ENCODE data around the gene NEXN.
"Not testable (repeated sequence)": the region's sequence is repeated elsewhere in the genome, so short reads cannot be mapped to it uniquely, and the experiment has no call there.

Gene NEXN

DNA sequence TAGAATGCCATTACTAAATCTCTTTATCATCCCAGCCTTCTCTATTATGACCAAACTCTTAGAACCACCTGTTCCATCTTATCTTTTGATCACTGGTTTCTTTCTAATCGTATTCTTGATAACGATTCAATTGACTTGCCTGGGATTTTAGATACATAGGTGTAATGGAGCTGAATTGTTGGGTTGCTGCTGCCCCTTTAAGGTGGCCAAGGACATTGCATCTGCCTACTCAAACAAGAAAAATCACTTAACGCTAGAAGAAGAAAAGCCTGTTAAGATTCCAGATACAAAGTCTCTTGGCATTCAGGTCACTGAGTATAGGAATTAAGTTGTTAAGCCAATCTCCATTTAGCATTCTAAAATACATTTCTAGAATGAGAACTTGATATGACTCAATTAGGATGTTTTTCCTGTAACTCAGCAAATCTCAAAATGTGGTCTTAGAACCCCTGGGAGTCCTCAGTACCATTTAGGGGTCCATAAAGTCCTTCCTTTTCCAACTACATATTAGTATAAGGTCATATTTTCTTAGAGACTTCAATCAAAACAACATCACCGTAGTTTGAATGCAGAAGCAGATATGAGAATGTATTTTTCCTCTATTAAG lies 12.4 kb downstream of the NEXN start:
- DNase-seq (ENCODE audit: low read depth), result peak; percentile 26
- no peak overlapping the region for H3K4me3 ChIP-seq (ENCODE audit: low read depth, low read length)

GRCh38 chr1:77905603-77906002 lies 17.2 kb downstream of the NEXN start:
- H3K4me3 ChIP-seq (ENCODE audit: low read depth, low read length), result no peak overlapping the region
- no peak for DNase-seq (ENCODE audit: low read depth)

DNA sequence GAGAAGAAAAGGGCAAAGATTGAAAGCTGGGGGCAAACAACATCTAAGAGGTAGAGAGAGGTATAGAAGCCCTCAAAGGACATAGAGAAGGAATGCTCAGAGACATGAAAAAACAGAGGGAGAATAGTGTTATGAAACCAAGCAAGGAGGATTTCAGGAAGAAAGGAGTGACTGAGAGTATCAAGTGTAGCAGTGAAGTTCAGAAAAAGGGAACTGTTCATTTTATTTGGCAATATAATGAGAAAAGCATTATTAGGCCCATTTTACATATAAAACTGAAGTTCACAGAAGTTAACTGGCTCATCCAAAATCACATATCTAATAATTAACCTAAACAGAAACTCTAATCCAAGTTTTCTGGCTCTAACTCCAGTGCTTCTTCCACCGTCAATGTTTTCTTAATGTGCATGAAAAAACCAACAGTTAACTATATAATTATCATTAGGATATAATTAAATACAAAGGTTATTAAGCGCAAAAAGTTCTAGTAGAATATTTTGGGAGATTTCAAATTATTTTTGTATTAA lies 17.7 kb downstream of the NEXN start:
- no peak for DNase-seq (ENCODE audit: low read depth)
- H3K4me3 ChIP-seq (ENCODE audit: low read depth, low read length), result no peak overlapping the region

GRCh38 chr1:77906624-77907023 lies 18.2 kb downstream of the NEXN start:
- no peak for DNase-seq (ENCODE audit: low read depth)
- H3K4me3 ChIP-seq (ENCODE audit: low read depth, low read length), result no peak overlapping the region

DNA sequence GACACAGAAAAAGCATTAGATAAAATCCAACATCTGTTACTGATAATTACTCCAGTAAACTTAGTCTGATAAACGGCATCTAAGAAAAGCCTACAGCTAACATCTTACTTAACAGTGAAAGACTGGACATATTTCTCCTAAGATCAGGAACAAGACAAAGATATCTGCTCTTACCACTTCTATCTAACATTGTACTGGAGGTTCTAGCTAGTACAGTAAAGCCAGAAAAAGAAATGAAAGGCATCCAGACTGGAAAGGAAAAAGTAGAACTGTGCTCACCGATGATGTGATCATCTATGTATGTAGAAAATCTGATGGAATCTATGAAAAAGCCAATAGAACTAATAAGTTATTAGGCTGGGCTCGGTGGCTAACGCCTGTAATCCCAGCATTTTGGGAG lies 21.7 kb downstream of the NEXN start:
- no peak for DNase-seq (ENCODE audit: low read depth)
- H3K4me3 ChIP-seq (ENCODE audit: low read depth, low read length), result no peak overlapping the region

GRCh38 chr1:77918918-77919317 lies 30.5 kb downstream of the NEXN start:
- not testable (repeated sequence) for H3K4me3 ChIP-seq (ENCODE audit: low read depth, low read length); DNase-seq (ENCODE audit: low read depth)

GRCh38 chr1:77925518-77925917 lies 37.1 kb downstream of the NEXN start:
- no peak overlapping the region for H3K4me3 ChIP-seq (ENCODE audit: low read depth, low read length)
- no peak for DNase-seq (ENCODE audit: low read depth)

DNA sequence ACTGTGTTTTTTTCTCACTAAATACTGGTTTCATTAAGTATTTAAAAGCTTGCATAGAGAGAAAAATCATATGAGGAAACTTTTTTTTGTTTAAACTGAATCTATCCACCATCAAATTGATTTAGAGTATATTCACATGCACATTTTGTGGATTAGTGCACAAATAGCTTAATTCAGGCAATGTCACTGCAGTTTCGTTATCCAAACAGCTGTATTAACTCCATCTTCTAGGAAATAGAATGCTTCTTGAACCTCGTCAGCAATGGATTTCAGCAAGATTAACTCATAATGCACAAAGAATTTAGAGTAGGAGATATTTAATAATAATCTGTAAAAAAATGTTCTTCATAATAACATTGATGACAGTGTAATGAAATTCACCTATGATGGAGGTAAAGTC lies 37.5 kb downstream of the NEXN start:
- DNase-seq (ENCODE audit: low read depth), result no peak

GRCh38 chr1:77926561-77927357 lies 38.3 kb downstream of the NEXN start:
- DNase-seq (ENCODE audit: low read depth), result no peak
- no peak overlapping the region for H3K4me3 ChIP-seq (ENCODE audit: low read depth, low read length)

More for the DNA sequence above, 37.5 kb downstream of the NEXN start:
- H3K4me3 ChIP-seq (ENCODE audit: low read depth, low read length), result no peak overlapping the region

GRCh38 chr1:77927414-77927813 lies 39.0 kb downstream of the NEXN start:
- DNase-seq (ENCODE audit: low read depth), result no peak
- H3K4me3 ChIP-seq (ENCODE audit: low read depth, low read length), result no peak overlapping the region

- DNase-seq (ENCODE audit: low read depth), result no peak
- no peak overlapping the region for H3K4me3 ChIP-seq (ENCODE audit: low read depth, low read length)
Observed at GRCh38 chr1:77929806-77930205, 41.4 kb downstream of the NEXN start.

- no peak overlapping the region for H3K4me3 ChIP-seq (ENCODE audit: low read depth, low read length)
- DNase-seq (ENCODE audit: low read depth), result no peak
Observed at GRCh38 chr1:77938651-77939050, 50.2 kb downstream of the NEXN start.

DNA sequence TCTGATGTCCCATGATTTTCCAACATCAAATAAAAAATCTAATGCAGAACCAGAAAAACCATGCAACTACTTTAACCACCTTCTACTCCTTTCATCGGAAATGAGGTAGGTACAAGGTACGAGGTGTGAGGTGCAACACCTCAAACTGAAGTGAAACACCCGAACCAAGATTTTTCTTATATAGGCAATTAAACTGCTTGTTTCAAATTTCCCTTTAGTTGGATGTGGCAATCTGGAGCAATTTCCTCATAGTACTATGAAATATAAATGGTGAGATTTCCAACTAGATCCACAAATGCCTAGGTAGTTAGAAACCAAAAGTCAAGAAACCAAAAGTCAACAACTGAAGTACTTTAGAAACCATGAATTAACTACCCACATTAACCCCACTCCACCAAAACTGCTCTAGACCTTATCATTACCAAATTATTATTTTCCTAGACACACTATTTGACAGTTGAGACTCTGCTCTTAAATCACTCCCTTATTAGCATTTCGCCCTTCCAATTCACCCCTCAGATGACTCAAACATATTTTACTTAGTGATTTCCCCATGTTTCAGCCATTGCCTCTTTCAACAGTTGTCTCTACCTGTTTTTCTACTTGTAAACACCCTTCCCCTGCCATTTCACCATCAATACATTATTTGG lies 52.6 kb downstream of the NEXN start:
- H3K4me3 ChIP-seq (ENCODE audit: low read depth, low read length), result no peak overlapping the region

GRCh38 chr1:77942400-77943140 lies 54.1 kb downstream of the NEXN start:
- no peak for DNase-seq (ENCODE audit: low read depth)
- no peak overlapping the region for H3K4me3 ChIP-seq (ENCODE audit: low read depth, low read length)

More for the DNA sequence above, 52.6 kb downstream of the NEXN start:
- no peak for DNase-seq (ENCODE audit: low read depth)

DNA sequence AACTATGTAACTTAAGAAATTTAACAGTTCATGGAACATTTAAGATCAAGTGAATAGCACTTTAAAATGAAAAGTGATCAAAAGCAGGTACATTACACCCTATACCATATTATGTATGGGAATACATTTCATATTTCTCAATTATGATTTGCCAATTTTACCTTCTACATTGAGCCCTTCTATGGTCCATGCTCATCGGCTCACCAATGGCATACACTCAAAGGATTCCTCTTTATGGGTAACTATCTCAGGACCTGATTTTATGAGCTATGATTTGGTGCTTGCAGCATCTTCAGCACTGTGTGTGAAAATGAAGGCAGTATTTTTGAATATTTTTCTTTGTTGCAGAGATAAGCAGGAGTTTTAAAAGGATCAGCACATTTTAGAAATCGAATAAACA lies 56.9 kb downstream of the NEXN start:
- DNase-seq (ENCODE audit: low read depth), result no peak
- H3K4me3 ChIP-seq (ENCODE audit: low read depth, low read length), result no peak overlapping the region

DNA sequence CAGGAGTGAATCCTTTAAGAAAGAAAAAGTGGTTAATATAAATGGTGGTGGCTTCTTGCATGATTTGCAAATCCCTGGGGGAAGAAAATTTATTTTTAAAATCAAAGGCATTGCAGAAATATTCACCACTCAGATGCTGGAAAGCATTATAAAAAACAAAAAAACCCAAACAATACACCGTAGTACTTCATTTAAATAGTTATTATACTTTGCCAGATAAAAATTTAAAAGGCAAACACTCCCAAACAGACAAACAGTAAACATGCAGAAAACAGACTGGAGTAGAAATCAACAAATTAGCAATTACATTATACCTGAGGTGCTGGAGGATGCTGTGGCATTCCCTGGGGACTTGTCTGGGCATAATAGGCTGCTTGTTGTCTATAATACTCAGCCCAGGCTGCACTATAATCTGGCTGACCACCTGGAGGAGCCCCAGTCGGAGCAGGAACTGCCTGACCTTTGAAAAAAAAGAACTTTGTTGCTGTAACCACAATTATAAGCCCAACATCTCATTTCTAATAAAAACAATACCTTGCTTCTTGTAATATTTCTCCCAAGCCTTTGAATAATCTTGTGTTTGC lies 60.5 kb downstream of the NEXN start:
- DNase-seq (ENCODE audit: low read depth), result no peak
- H3K4me3 ChIP-seq (ENCODE audit: low read depth, low read length), result no peak overlapping the region

GRCh38 chr1:77950873-77951272 lies 62.4 kb downstream of the NEXN start:
- DNase-seq (ENCODE audit: low read depth), result no peak
- no peak overlapping the region for H3K4me3 ChIP-seq (ENCODE audit: low read depth, low read length)

DNA sequence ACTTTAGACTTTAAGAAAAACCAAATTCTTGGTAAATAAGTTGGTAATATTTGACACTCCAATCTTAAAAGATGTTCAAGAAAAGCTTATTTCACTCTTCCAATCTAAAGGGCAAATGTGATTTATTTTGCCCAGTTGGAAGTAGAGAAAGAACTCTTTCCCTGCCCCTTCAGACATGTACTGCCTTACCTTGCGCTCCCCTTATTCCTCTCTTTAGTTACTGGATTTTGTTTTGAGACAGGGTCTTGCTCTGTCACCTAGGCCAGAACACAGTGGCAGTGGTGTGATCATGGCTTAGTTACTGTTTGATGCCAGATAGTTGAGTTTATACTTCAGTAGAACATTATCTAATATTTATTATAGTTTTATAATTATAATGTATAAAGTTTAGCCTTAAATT lies 62.9 kb downstream of the NEXN start:
- H3K4me3 ChIP-seq (ENCODE audit: low read depth, low read length), result no peak overlapping the region
- no peak for DNase-seq (ENCODE audit: low read depth)

GRCh38 chr1:77953907-77954306 lies 65.5 kb downstream of the NEXN start:
- DNase-seq (ENCODE audit: low read depth), result no peak
- H3K4me3 ChIP-seq (ENCODE audit: low read depth, low read length), result no peak overlapping the region

Measured in skeletal muscle cell (primary cell).